AG04449 (cell line): Measurements from ENCODE around the gene THAP8.

ENCODE experiments used
- CTCF ChIA-PET: fragments of 350-600 bp; formaldehyde crosslinking; extraction: SDS; loops from one replicate; lab custom pipeline; 2021; ENCODE audit warnings: antibody characterized with exemption; lab: Yijun Ruan, JAX
- POLR2A ChIA-PET: fragments of 400-600, 350-600 bp; formaldehyde crosslinking; extraction: SDS; loops from one replicate; lab custom pipeline; 2020; ENCODE audit warnings: antibody characterized with exemption, inconsistent platforms; lab: Yijun Ruan, JAX
- DNase-seq: peaks from one replicate; pipeline ENCODE4 v3.0.0-alpha.2; 2010; ENCODE audit warnings: low read depth, low spot score
- H3K4me3 ChIP-seq: 2 replicates; pipeline ENCODE4 v1.5.1; 2011; ENCODE audit warnings: low read depth, mild to moderate bottlenecking, control low read depth, low read length
- TF ChIP-seq, protein P1 (sequence below): IDR thresholded peaks from one replicate; pipeline ENCODE4 v1.5.1; 2011; ENCODE audit warnings: mild to moderate bottlenecking, moderate library complexity, low read length, control low read depth, inconsistent platforms; ENCODE audit not compliant: insufficient read depth; ENCODE audit errors: missing control alignments

The THAP8 gene

DNA sequence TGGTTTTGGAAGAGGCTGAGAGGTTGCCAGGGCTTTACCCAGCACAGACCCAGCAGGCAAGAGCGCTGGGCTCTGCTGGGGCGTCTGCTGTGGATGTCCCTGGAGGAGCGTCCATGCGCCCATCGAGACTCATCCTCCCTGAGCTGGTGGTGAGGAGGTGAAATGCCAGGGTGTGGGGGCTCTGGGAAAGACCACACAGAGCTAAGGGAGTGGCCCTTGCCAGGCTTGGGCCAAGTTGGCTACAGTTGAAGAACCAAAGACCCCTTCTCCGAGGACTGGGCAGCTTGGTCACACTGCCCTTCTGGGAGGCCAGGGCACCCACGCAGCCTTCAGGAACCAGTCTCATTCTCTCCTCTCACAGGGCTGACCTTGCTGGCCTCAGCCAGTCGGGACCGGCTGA, 32.2 kb upstream of the THAP8 start:
- CTCF ChIA-PET = no interaction called here
- no peak overlapping the region for H3K4me3 ChIP-seq
- TF ChIP-seq, protein P1, sequence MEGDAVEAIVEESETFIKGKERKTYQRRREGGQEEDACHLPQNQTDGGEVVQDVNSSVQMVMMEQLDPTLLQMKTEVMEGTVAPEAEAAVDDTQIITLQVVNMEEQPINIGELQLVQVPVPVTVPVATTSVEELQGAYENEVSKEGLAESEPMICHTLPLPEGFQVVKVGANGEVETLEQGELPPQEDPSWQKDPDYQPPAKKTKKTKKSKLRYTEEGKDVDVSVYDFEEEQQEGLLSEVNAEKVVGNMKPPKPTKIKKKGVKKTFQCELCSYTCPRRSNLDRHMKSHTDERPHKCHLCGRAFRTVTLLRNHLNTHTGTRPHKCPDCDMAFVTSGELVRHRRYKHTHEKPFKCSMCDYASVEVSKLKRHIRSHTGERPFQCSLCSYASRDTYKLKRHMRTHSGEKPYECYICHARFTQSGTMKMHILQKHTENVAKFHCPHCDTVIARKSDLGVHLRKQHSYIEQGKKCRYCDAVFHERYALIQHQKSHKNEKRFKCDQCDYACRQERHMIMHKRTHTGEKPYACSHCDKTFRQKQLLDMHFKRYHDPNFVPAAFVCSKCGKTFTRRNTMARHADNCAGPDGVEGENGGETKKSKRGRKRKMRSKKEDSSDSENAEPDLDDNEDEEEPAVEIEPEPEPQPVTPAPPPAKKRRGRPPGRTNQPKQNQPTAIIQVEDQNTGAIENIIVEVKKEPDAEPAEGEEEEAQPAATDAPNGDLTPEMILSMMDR = no peak
- POLR2A ChIA-PET = no interaction called here
- DNase-seq = no peak

DNA sequence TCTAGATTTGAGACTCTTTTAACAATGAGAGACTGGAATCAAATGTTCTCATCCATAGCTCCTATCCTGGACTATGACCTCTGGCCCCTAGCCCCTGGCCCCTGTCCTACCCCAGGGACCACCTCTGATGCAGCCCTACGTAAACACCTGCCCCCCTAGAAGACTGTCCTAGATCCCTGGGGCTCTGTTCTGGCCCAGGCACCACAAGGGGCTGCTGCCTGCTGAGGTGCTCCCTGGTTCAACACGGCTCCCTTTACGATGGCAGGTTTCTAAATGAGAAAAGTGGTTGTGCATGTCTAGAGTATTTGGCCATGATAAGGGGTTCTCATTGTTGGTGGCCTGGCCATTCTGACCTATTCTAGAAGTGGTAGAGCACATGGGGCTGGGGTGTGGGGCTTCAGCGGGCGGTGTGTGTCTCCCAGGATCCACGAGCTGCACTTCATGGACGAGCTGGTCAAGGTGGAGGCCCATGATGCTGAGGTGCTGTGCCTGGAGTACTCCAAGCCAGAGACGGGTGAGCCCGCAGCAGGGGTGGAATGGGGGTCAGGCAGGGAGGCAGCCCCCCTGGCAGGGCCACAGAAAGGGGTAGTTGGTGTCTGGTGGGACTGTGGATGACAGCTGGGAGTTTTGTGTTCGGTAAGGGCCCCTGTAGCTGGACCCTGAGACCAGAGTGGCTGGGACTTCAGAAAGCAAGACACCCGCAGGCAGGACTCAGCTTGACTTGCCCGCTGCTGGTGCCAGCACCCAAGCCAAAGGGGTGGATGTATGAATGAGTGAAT, 30.3 kb upstream of the THAP8 start:
- no peak overlapping the region for H3K4me3 ChIP-seq
- no peak for DNase-seq
- CTCF ChIA-PET = interaction anchor here (1.0 to 1.3 kb wide), 2 partner anchors 10 to 44 kb away, joined by 3 to 4 read pairs; no protein-coding TSS in a partner anchor
- POLR2A ChIA-PET = no interaction called here
- TF ChIP-seq, protein P1 = no peak

DNA sequence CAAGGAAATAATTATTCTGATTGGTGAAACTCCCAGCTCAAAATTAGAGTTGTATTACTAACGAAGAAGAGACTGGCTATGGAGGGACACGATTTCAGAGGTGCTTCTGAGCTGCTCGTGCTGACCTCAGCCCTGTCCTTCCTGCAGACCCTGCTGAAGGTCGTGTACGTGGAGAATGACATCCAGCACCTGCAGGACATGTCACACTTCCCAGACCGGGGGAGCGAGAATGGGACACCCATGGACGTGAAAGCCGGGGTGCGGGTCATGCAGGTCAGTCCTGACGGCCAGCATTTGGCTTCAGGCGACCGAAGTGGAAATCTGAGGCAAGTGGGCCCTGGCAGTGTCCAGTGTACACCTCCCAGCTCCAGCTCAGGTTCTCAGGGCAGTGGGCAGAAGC, 28.8 kb upstream of the THAP8 start:
- no peak for DNase-seq
- ChIA-PET POLR2A (no interaction called here), CTCF (interaction anchor here (1.3 to 6.5 kb wide), 2 partner anchors 8 to 23 kb away, joined by 4 to 30 read pairs; no protein-coding TSS in a partner anchor)
- TF ChIP-seq, protein P1 = no peak
- H3K4me3 ChIP-seq = no peak overlapping the region

DNA sequence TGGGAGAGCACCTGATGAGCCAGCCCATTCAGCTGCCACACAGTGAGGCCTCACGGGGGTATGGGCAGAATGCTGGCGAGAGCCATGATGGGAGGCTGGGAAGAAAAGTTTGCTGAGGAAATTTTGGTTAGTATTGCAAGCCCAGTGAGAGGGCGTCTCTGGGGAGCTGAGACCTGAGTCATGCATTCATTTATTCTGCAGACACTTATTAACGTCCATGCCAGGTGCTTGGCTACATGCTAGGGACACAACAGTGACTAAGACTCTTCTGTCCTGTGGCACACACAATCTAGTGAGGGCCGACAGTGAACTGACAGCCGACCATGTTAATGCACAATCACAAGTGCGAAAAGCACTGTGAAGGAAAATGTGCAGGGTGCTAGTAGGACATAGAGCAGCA, 27.8 kb upstream of the THAP8 start:
- ChIA-PET POLR2A (no interaction called here), CTCF (interaction anchor here (1.5 to 6.5 kb wide), 2 partner anchors 22 to 27 kb away, joined by 3 to 30 read pairs; partner anchors contain the start of gene WDR62)
- no peak for DNase-seq
- H3K4me3 ChIP-seq = no peak overlapping the region
- TF ChIP-seq, protein P1 = no peak

DNA sequence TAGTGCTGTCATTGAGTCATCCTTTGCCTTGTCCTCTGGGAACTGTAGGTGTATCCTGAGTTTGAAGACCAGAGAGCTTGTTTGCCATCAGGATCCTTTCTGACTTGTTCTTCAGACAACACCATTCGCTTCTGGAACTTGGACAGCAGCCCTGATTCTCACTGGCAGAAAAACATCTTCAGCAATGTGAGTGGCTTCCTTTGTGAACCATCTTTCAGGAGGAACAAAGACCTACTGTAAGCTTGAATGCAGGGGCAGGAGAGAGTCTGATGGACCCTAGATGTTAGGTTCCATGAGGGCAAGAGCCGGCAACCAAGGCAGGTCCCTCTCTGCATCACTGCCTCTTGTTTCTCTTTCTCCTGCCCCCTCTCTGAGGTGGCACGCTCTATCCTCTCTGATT, 27.3 kb upstream of the THAP8 start:
- H3K4me3 ChIP-seq = no peak overlapping the region
- ChIA-PET CTCF (interaction anchor here (0.9 to 6.5 kb wide), 3 partner anchors 21 to 88 kb away, joined by 3 to 30 read pairs (median 6); partner anchors contain the start of gene WDR62), POLR2A (no interaction called here)
- TF ChIP-seq, protein P1 = no peak
- no peak for DNase-seq

DNA sequence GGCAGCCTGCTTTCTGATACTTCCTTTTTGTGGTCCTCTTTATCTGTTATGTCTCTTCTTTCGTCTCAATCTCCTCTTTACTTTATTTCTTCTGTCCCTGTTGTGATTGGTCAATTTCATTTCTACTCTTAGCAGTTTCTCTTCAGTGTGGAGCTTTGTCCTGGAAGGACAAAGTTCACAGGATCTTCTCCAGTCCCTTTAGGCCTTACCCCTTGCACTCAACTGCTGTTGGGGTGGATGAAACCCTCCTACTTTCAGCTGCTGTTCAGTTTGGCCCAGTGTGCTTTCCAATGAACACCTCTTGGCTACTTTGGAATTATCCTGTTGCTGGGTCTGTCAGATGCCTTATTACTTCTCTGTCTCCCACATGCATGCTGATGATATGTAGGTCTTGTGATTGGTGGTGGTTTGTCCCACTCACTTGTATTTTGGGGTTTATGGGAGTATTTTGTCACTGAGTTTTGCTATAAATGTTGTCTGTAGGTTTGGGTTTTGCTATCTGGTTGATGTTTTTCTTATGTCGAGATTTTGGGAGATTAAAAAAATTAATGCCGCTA, 25.4 kb upstream of the THAP8 start:
- DNase-seq = no peak
- H3K4me3 ChIP-seq = no peak overlapping the region
- ChIA-PET CTCF (interaction anchor here (0.6 to 6.5 kb wide), 3 partner anchors 19 to 90 kb away, joined by 3 to 30 read pairs (median 3); no protein-coding TSS in a partner anchor), POLR2A (no interaction called here)
- TF ChIP-seq, protein P1 = no peak
